GM04503 (cell line): ENCODE results near the gene HS3ST4.

Source experiments
- DNase-seq: peaks from one replicate; pipeline ENCODE4 v3.0.0-alpha.2; 2012; ENCODE audit warnings: low read depth

Gene HS3ST4

GRCh38 chr16:26108836-26109505 is 417.2 kb downstream of the HS3ST4 start:
- DNase-seq = no peak

GRCh38 chr16:26111900-26112299 is 420.1 kb downstream of the HS3ST4 start:
- DNase-seq = no peak

GRCh38 chr16:26118575-26118974 is 426.8 kb downstream of the HS3ST4 start:
- DNase-seq = no peak

- DNase-seq = no peak
Measured at GRCh38 chr16:26120729-26121128, 429.0 kb downstream of the HS3ST4 start.

- DNase-seq = no peak
Measured at GRCh38 chr16:26128296-26128695, 436.5 kb downstream of the HS3ST4 start.

- no peak for DNase-seq
Measured at GRCh38 chr16:26129997-26130396, 438.2 kb downstream of the HS3ST4 start.

- no peak for DNase-seq
Measured at GRCh38 chr16:26133416-26134093, 441.8 kb downstream of the HS3ST4 start.

GRCh38 chr16:26134588-26134987 is 442.8 kb downstream of the HS3ST4 start:
- DNase-seq = no peak

GRCh38 chr16:26137956-26138355 is 446.2 kb downstream of the HS3ST4 start:
- no peak for DNase-seq

GRCh38 chr16:26139091-26139490 is 447.3 kb downstream of the HS3ST4 start:
- no peak for DNase-seq

- DNase-seq = no peak
Measured at GRCh38 chr16:26139884-26140283, 448.1 kb downstream of the HS3ST4 start.

- DNase-seq = no peak
Measured at GRCh38 chr16:26149364-26150190, 457.8 kb downstream of the HS3ST4 start.

- no peak for DNase-seq
Measured at GRCh38 chr16:26155221-26155620, 463.5 kb downstream of the HS3ST4 start.

GRCh38 chr16:26157319-26157718 is 465.6 kb downstream of the HS3ST4 start:
- DNase-seq = no peak

GRCh38 chr16:26158142-26158759 is 466.5 kb downstream of the HS3ST4 start:
- DNase-seq = no peak

GRCh38 chr16:26161461-26162180 is 469.9 kb downstream of the HS3ST4 start:
- DNase-seq = no peak

- no peak for DNase-seq
Measured at GRCh38 chr16:26169473-26169872, 477.7 kb downstream of the HS3ST4 start.

GRCh38 chr16:26175944-26176343 is 484.2 kb downstream of the HS3ST4 start:
- DNase-seq = no peak

- no peak for DNase-seq
Measured at GRCh38 chr16:26177438-26177837, 485.7 kb downstream of the HS3ST4 start.

GRCh38 chr16:26178298-26178697 is 486.5 kb downstream of the HS3ST4 start:
- no peak for DNase-seq

- no peak for DNase-seq
Measured at GRCh38 chr16:26186091-26186615, 494.4 kb downstream of the HS3ST4 start.
